ENCODE results near the gene SUSD2.

The SUSD2 gene

GRCh38 chr22:24176040-24176439, 5.2 kb upstream of the SUSD2 start:
- Histone ChIP-seq H3K36me3 (ENCODE audit: insufficient read depth, low read length) (peaks cover 64% of the 10 kb centered on the region), H4K20me1 (ENCODE audit: insufficient read depth, low read length) (peaks cover 9% of the 10 kb centered on the region), H3K27me3 (ENCODE audit: insufficient read depth, low read length, poor library complexity) (no peaks in the 10 kb centered on the region), H3K4me1 (ENCODE audit: insufficient read depth, low read length) (no peaks in the 10 kb centered on the region), H3K9me3 (ENCODE audit: insufficient read depth, low read length, severe bottlenecking) (no peaks in the 10 kb centered on the region), H3K4me2 (ENCODE audit: insufficient read depth, low read length) (no peak overlapping the region), H3K27ac (ENCODE audit: low read length) (no peak overlapping the region), H2AFZ (ENCODE audit: low read depth, low read length) (no peak overlapping the region), H3K79me2 (ENCODE audit: insufficient read depth, low read length) (no peaks in the 10 kb centered on the region), H3K9ac (ENCODE audit: low read depth, low read length) (no peak overlapping the region), H3K4me3 (ENCODE audit: low read depth in 1 of 2, low read length in 2 of 2) (no peak overlapping the region)
- ATAC-seq (ENCODE audit: insufficient read depth, low read depth) (no peak), DNase-seq (no peak)
- TF ChIP-seq CTCF (IDR thresholded peaks at IDR 0.05; ENCODE audit: borderline replicate concordance, extremely low read depth, low read length, poor library complexity, severe bottlenecking), result no peak
- TF ChIP-seq EZH2 (IDR thresholded peaks at IDR 0.05; ENCODE audit: borderline replicate concordance, low read depth, low read length, severe bottlenecking), result no peak

GRCh38 chr22:24176630-24177029, 4.7 kb upstream of the SUSD2 start:
- Histone ChIP-seq H3K4me3 (ENCODE audit: low read depth in 1 of 2, low read length in 2 of 2) (no peak overlapping the region), H3K4me1 (ENCODE audit: insufficient read depth, low read length) (no peaks in the 10 kb centered on the region), H3K9ac (ENCODE audit: low read depth, low read length) (no peak overlapping the region), H3K79me2 (ENCODE audit: insufficient read depth, low read length) (no peaks in the 10 kb centered on the region), H2AFZ (ENCODE audit: low read depth, low read length) (no peak overlapping the region), H3K27me3 (ENCODE audit: insufficient read depth, low read length, poor library complexity) (no peaks in the 10 kb centered on the region), H3K36me3 (ENCODE audit: insufficient read depth, low read length) (peaks cover 58% of the 10 kb centered on the region), H3K4me2 (ENCODE audit: insufficient read depth, low read length) (no peak overlapping the region), H4K20me1 (ENCODE audit: insufficient read depth, low read length) (peaks cover 8% of the 10 kb centered on the region), H3K9me3 (ENCODE audit: insufficient read depth, low read length, severe bottlenecking) (no peaks in the 10 kb centered on the region), H3K27ac (ENCODE audit: low read length) (no peak overlapping the region)
- ATAC-seq (ENCODE audit: insufficient read depth, low read depth) (no peak), DNase-seq (no peak)
- TF ChIP-seq EZH2 (IDR thresholded peaks at IDR 0.05; ENCODE audit: borderline replicate concordance, low read depth, low read length, severe bottlenecking) (no peak), CTCF (IDR thresholded peaks at IDR 0.05; ENCODE audit: borderline replicate concordance, extremely low read depth, low read length, poor library complexity, severe bottlenecking) (no peak)

GRCh38 chr22:24177045-24177444, 4.2 kb upstream of the SUSD2 start:
- H3K9ac ChIP-seq (ENCODE audit: low read depth, low read length), result no peak overlapping the region
- ATAC-seq (ENCODE audit: insufficient read depth, low read depth), result no peak
- H3K4me3 ChIP-seq (ENCODE audit: low read depth in 1 of 2, low read length in 2 of 2), result no peak overlapping the region
- no peaks in the 10 kb centered on the region for H3K4me1 ChIP-seq (ENCODE audit: insufficient read depth, low read length)
- H3K79me2 ChIP-seq (ENCODE audit: insufficient read depth, low read length), result no peaks in the 10 kb centered on the region
- peaks cover 5% of the 10 kb centered on the region; the same call in 1 of the 2 replicates for H4K20me1 ChIP-seq (ENCODE audit: insufficient read depth, low read length)
- H3K27me3 ChIP-seq (ENCODE audit: insufficient read depth, low read length, poor library complexity), result no peaks in the 10 kb centered on the region
- no peaks in the 10 kb centered on the region for H3K9me3 ChIP-seq (ENCODE audit: insufficient read depth, low read length, severe bottlenecking)
- no peak overlapping the region for H3K4me2 ChIP-seq (ENCODE audit: insufficient read depth, low read length)
- H2AFZ ChIP-seq (ENCODE audit: low read depth, low read length), result no peak overlapping the region
- DNase-seq, result no peak
- no peak for TF ChIP-seq CTCF (IDR thresholded peaks at IDR 0.05; ENCODE audit: borderline replicate concordance, extremely low read depth, low read length, poor library complexity, severe bottlenecking)
- peaks cover 54% of the 10 kb centered on the region for H3K36me3 ChIP-seq (ENCODE audit: insufficient read depth, low read length)
- H3K27ac ChIP-seq (ENCODE audit: low read length), result no peak overlapping the region

- ATAC-seq (ENCODE audit: insufficient read depth, low read depth) (no peak), DNase-seq (no peak)
- no peak overlapping the region for H3K4me3 ChIP-seq (ENCODE audit: low read depth in 1 of 2, low read length in 2 of 2)
- H3K4me1 ChIP-seq (ENCODE audit: insufficient read depth, low read length), result no peaks in the 10 kb centered on the region
- H3K79me2 ChIP-seq (ENCODE audit: insufficient read depth, low read length), result no peaks in the 10 kb centered on the region
- H3K27ac ChIP-seq (ENCODE audit: low read length), result no peak overlapping the region
- no peak overlapping the region for H3K4me2 ChIP-seq (ENCODE audit: insufficient read depth, low read length)
- H3K36me3 ChIP-seq (ENCODE audit: insufficient read depth, low read length), result peaks cover 50% of the 10 kb centered on the region
- H4K20me1 ChIP-seq (ENCODE audit: insufficient read depth, low read length), result peaks cover 5% of the 10 kb centered on the region; the same call in 1 of the 2 replicates
- H3K9me3 ChIP-seq (ENCODE audit: insufficient read depth, low read length, severe bottlenecking), result no peaks in the 10 kb centered on the region
- TF ChIP-seq EZH2 (IDR thresholded peaks at IDR 0.05; ENCODE audit: borderline replicate concordance, low read depth, low read length, severe bottlenecking) (no peak), CTCF (IDR thresholded peaks at IDR 0.05; ENCODE audit: borderline replicate concordance, extremely low read depth, low read length, poor library complexity, severe bottlenecking) (no peak)
- no peak overlapping the region for H2AFZ ChIP-seq (ENCODE audit: low read depth, low read length)
- no peak overlapping the region for H3K9ac ChIP-seq (ENCODE audit: low read depth, low read length)
- no peaks in the 10 kb centered on the region for H3K27me3 ChIP-seq (ENCODE audit: insufficient read depth, low read length, poor library complexity)
Measured at GRCh38 chr22:24177456-24177855, 3.8 kb upstream of the SUSD2 start.

All from DND-41 (cell line).